Epithelial cell of esophagus (primary cell): ENCODE measurements around the gene F2R.
"Not testable (repeated sequence)": the region's sequence is repeated elsewhere in the genome, so short reads cannot be mapped to it uniquely, and the experiment has no call there.

Experiments used
- DNase-seq: peaks from one replicate; pipeline ENCODE4 v3.0.0; 2010; ENCODE audit warnings: low read depth
- H3K4me3 ChIP-seq: 2 replicates; pipeline ENCODE4 v1.5.1; 2011; ENCODE audit warnings: mild to moderate bottlenecking, low read length, control low read depth
- CTCF ChIP-seq: IDR thresholded peaks from 2 replicates; pipeline ENCODE4 v1.5.1; 2011; ENCODE audit warnings: low read depth, mild to moderate bottlenecking, low read length, control low read depth, inconsistent platforms; ENCODE audit not compliant: insufficient read depth; ENCODE audit errors: missing control alignments

The F2R gene

GRCh38 chr5:76763136-76763535 lies 47.2 kb downstream of the F2R start:
- peak; percentile 86 for DNase-seq
- no peak for TF ChIP-seq CTCF
- no peak overlapping the region for H3K4me3 ChIP-seq

GRCh38 chr5:76764374-76764773 lies 48.4 kb downstream of the F2R start:
- no peak overlapping the region for H3K4me3 ChIP-seq
- no peak for DNase-seq
- no peak for TF ChIP-seq CTCF

- no peak for DNase-seq
These were observed 49.3 kb downstream of the F2R start for GRCh38 chr5:76765249-76765648.

GRCh38 chr5:76766746-76767145 lies 50.8 kb downstream of the F2R start:
- peak; percentile 31 for DNase-seq
- TF ChIP-seq CTCF = no peak
- H3K4me3 ChIP-seq = no peak overlapping the region

More at GRCh38 chr5:76765249-76765648, 49.3 kb downstream of the F2R start:
- no peak overlapping the region for H3K4me3 ChIP-seq
- TF ChIP-seq CTCF = no peak

- DNase-seq, H3K4me3 ChIP-seq: not testable (repeated sequence)
These were observed 55.1 kb downstream of the F2R start for GRCh38 chr5:76771041-76771440.

- no peak overlapping the region for H3K4me3 ChIP-seq
- peak; percentile 24 for DNase-seq
- no peak for TF ChIP-seq CTCF
These were observed 55.9 kb downstream of the F2R start for GRCh38 chr5:76771705-76772405.

GRCh38 chr5:76775921-76776320 lies 60.0 kb downstream of the F2R start:
- TF ChIP-seq CTCF = no peak
- no peak overlapping the region for H3K4me3 ChIP-seq
- no peak for DNase-seq
